K562 (cell line): ENCODE measurements around the gene PIH1D1. TPM values are rescaled to one million over a fixed set of nuclear protein-coding genes. Genes with fewer than 3 reads are reported as not detected.

ENCODE experiments used
- EZH2 ChIP-seq: IDR thresholded peaks from 2 replicates; pipeline ENCODE4 v1.6.1; 2012; ENCODE audit warnings: low read depth, mild to moderate bottlenecking, inconsistent platforms, low read length, borderline replicate concordance
- MTA1 ChIP-seq: fragments of 450-650 bp; IDR thresholded peaks from 2 replicates; pipeline ENCODE4 v1.6.1; 2017; ENCODE audit warnings: borderline replicate concordance
- NKRF ChIP-seq: fragments of 450-650 bp; IDR thresholded peaks from 2 replicates; pipeline ENCODE4 v1.6.1; 2016; ENCODE audit warnings: borderline replicate concordance
- POLR2A ChIP-seq: fragments of 450-650 bp; conservative IDR thresholded peaks from 2 replicates; pipeline ENCODE4 v1.6.1; 2016
- ZBTB5 ChIP-seq: fragments of 450-650 bp; IDR thresholded peaks from 2 replicates; pipeline ENCODE4 v1.6.1; 2017; ENCODE audit warnings: antibody characterized with exemption
- ZNF274 ChIP-seq: IDR thresholded peaks from 2 replicates; pipeline ENCODE4 v1.6.1; 2011; ENCODE audit warnings: low read depth, mild to moderate bottlenecking, low read length, moderate library complexity, borderline replicate concordance
- ZNF512 ChIP-seq: IDR thresholded peaks from 2 replicates; pipeline ENCODE4 v1.6.1; 2016; ENCODE audit warnings: missing genetic modification characterization, missing compliant biosample characterization
- polyA plus RNA-seq, 8 experiments: library from polyadenylated mRNA; depleted of rRNA in 4 of 8; stranded (reverse) in 5 of 8; unstranded in 3 of 8; fragments of >200 nt; fragmentation: Nextera tagmentation in 2 of 8; fragmentation: Illumina TruSeq in 1 of 8; extraction: Ambion mirVana in 2 of 8; extraction: Trizol in 1 of 8; gene quantifications; 2 replicates each; pipeline versions ENCODE4 v1.2.1 to v1.2.3, GENCODE V29; 2011 to 2014; ENCODE audit warnings: inconsistent platforms in 1 of 8, missing spikeins in 1 of 8
- total RNA-seq, 7 experiments: library from RNA; depleted of rRNA in 6 of 7; stranded (reverse); fragments of >200 nt in 6 of 7; fragmentation: Illumina TruSeq in 2 of 7; extraction: Trizol in 2 of 7; gene quantifications; 2 replicates each; pipeline versions ENCODE4 v1.2.1 to v1.2.3, GENCODE V29; 2011 to 2021; ENCODE audit warnings: low replicate concordance in 1 of 7
- TF ChIP-seq, protein P1 (sequence below): fragments of 450-650 bp; IDR thresholded peaks from 2 replicates; pipeline ENCODE4 v1.6.1; 2018; ENCODE audit not compliant: partially characterized antibody

PIH1D1 gene
- total and polyA plus RNA-seq, 9 of the 15 experiments (the other 6 are each of a cell fraction or from before 2014, with no cell fraction given): 26.5 to 224 (median 137) TPM

DNA sequence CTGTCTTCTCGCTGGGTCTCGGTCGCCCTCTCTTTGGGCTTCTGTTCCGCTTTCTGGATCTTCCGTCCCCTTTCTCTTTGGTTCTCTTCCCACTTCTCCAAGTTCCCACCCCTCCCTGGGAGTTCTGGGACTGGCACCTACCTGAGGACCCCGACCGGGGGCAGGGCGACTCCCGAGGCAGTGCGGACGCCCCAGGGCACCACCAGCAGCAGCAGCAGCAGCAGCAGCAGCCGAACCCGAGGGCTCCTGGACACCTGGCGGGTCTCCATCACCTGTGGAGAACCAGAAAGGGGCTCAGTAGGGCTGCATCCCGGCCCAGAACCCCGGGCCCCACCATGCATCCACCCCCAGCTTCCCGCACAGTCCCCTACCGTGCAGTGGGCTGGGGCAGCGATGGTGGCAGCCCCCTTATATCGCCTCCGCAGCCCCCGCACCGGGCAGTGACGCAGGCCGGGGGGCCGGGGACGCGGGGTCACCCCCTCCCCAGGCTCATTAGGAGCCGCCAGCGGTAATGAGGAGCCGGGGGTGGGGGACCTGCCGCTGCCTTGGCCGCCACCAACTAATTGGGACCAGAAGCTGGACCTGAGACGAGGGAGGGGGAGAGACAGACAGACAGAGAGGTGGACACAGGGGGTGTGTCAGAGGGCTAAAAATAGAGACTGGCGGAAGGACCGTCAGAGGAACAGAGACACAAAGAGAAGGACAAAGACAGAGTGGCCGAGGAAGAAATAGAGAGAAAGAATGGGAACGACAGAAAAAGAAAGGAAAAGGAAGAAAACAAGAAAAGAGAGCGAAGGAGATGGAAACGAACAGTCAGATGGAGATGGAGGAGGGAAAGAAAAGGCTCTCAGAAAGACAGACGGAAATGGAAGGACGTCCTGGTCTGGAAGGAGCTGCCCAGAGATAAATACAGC lies 28.3 kb downstream of the PIH1D1 start, which contains the start of gene PTH2 (continued):
- TF ChIP-seq EZH2 (no peak), ZNF512 (peak; percentile 93), ZNF274 (no peak), MTA1 (peak; percentile 57; the same call in 1 of the 2 replicates), NKRF (0 out of 2 replicates have a peak, but pooled peaks have one; percentile 31), ZBTB5 (no peak), POLR2A (no peak)
- TF ChIP-seq, protein P1, sequence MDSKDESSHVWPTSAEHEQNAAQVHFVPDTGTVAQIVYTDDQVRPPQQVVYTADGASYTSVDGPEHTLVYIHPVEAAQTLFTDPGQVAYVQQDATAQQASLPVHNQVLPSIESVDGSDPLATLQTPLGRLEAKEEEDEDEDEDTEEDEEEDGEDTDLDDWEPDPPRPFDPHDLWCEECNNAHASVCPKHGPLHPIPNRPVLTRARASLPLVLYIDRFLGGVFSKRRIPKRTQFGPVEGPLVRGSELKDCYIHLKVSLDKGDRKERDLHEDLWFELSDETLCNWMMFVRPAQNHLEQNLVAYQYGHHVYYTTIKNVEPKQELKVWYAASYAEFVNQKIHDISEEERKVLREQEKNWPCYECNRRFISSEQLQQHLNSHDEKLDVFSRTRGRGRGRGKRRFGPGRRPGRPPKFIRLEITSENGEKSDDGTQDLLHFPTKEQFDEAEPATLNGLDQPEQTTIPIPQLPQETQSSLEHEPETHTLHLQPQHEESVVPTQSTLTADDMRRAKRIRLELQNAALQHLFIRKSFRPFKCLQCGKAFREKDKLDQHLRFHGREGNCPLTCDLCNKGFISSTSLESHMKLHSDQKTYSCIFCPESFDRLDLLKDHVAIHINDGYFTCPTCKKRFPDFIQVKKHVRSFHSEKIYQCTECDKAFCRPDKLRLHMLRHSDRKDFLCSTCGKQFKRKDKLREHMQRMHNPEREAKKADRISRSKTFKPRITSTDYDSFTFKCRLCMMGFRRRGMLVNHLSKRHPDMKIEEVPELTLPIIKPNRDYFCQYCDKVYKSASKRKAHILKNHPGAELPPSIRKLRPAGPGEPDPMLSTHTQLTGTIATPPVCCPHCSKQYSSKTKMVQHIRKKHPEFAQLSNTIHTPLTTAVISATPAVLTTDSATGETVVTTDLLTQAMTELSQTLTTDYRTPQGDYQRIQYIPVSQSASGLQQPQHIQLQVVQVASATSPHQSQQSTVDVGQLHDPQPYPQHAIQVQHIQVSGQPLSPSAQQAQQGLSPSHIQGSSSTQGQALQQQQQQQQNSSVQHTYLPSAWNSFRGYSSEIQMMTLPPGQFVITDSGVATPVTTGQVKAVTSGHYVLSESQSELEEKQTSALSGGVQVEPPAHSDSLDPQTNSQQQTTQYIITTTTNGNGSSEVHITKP: peak; percentile 14
